OCI-LY3 (cell line): Measurements from ENCODE around the gene KCTD21.

ENCODE experiments used
- EZH2phosphoT487 ChIP-seq: fragments of 200-600 bp; shearing (Covaris generic); IDR thresholded peaks from 2 replicates; pipeline ENCODE4 v1.6.1; 2018; ENCODE audit warnings: antibody characterized with exemption, mixed run types, low read depth
- TF ChIP-seq, protein P1 (sequence below): fragments of 200-600, 300-600 bp; sonication (generic); IDR thresholded peaks from 2 replicates; pipeline ENCODE4 v1.5.1; 2014; ENCODE audit warnings: antibody characterized with exemption, low read length, low read depth

- TF ChIP-seq, protein P1, sequence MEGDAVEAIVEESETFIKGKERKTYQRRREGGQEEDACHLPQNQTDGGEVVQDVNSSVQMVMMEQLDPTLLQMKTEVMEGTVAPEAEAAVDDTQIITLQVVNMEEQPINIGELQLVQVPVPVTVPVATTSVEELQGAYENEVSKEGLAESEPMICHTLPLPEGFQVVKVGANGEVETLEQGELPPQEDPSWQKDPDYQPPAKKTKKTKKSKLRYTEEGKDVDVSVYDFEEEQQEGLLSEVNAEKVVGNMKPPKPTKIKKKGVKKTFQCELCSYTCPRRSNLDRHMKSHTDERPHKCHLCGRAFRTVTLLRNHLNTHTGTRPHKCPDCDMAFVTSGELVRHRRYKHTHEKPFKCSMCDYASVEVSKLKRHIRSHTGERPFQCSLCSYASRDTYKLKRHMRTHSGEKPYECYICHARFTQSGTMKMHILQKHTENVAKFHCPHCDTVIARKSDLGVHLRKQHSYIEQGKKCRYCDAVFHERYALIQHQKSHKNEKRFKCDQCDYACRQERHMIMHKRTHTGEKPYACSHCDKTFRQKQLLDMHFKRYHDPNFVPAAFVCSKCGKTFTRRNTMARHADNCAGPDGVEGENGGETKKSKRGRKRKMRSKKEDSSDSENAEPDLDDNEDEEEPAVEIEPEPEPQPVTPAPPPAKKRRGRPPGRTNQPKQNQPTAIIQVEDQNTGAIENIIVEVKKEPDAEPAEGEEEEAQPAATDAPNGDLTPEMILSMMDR: no peak
- TF ChIP-seq EZH2phosphoT487: no peak
These were observed 27.6 kb upstream of the KCTD21 start for GRCh38 chr11:78216021-78216420.
